T-helper 22 cell (primary cell): ENCODE measurements around the gene MAPK11.

Source experiments
- DNase-seq: peaks from one replicate; pipeline ENCODE4 v3.0.0-alpha.2; 2020; ENCODE audit warnings: low read depth

Gene MAPK11

GRCh38 chr22:50248196-50249081, 21.7 kb downstream of the MAPK11 start:
- DNase-seq, result no peak

- peak; percentile 52 for DNase-seq
Measured at GRCh38 chr22:50247748-50248147, 22.4 kb downstream of the MAPK11 start.

GRCh38 chr22:50246242-50247175, 23.7 kb downstream of the MAPK11 start:
- no peak for DNase-seq

- no peak for DNase-seq
Measured at GRCh38 chr22:50245214-50246072, 24.7 kb downstream of the MAPK11 start.

- DNase-seq, result peak; percentile 86
Measured at GRCh38 chr22:50244420-50245213, 25.6 kb downstream of the MAPK11 start, which contains the start of gene TUBGCP6. Gene TUBGCP6 (minus strand): TSS chr22:50245023. CDS start chr22:50244459, 564 bp downstream.

- no peak for DNase-seq
Measured at GRCh38 chr22:50243685-50244419, 26.3 kb downstream of the MAPK11 start.

GRCh38 chr22:50242406-50242949, 27.7 kb downstream of the MAPK11 start:
- DNase-seq, result no peak

- no peak for DNase-seq
Measured at GRCh38 chr22:50238755-50239154, 31.4 kb downstream of the MAPK11 start.

- no peak for DNase-seq
Measured at GRCh38 chr22:50236731-50237409, 33.3 kb downstream of the MAPK11 start.

- DNase-seq, result no peak
Measured at GRCh38 chr22:50233223-50233622, 37.0 kb downstream of the MAPK11 start.

- no peak for DNase-seq
Measured at GRCh38 chr22:50232481-50233151, 37.6 kb downstream of the MAPK11 start.

GRCh38 chr22:50229370-50229769, 40.8 kb downstream of the MAPK11 start:
- no peak for DNase-seq

- no peak for DNase-seq
Measured at GRCh38 chr22:50228366-50228765, 41.8 kb downstream of the MAPK11 start.

GRCh38 chr22:50227579-50228215, 42.5 kb downstream of the MAPK11 start:
- no peak for DNase-seq

GRCh38 chr22:50226875-50227165, 43.4 kb downstream of the MAPK11 start:
- no peak for DNase-seq

GRCh38 chr22:50226063-50226874, 43.9 kb downstream of the MAPK11 start:
- DNase-seq, result no peak

- DNase-seq, result no peak
Measured at GRCh38 chr22:50225200-50225969, 44.8 kb downstream of the MAPK11 start.
